Dermis blood vessel endothelial cell (primary cell): Measurements from ENCODE around the gene PHACTR1. TPM values are rescaled to one million over a fixed set of nuclear protein-coding genes. Genes with fewer than 3 reads are reported as not detected.
"Not testable (repeated sequence)": the region's sequence is repeated elsewhere in the genome, so short reads cannot be mapped to it uniquely, and the experiment has no call there.

Experiments
- DNase-seq: peaks from one replicate; pipeline ENCODE4 v3.0.0; 2010
- total RNA-seq: library from RNA; depleted of rRNA; stranded (reverse); fragments of >200 nt; gene quantifications from 2 replicates; pipeline ENCODE4 v1.2.3, GENCODE V29; 2014

PHACTR1 gene
- total RNA-seq, 1 donor from 2014 or later = 2.4 TPM

DNA sequence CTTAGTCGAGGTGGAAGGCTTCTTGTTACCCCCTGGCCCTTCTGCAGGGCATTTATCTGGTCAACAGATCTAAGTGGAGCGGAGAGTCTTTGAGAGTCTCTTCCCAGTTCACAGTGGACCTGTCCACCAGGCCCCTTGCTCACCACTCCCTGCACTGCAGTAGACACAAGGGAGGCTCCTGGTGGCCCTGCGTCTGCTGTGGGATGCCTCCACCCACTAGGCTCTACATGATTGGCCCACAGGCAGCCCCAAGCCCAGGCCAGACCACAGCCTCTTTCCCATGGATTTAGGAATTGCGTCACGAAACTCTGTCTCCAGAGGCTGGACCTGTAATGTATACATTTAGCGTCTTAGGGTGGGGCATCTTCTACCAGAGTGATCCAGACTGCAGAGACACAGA is 583.4 kb downstream of the PHACTR1 start:
- DNase-seq = no peak

DNA sequence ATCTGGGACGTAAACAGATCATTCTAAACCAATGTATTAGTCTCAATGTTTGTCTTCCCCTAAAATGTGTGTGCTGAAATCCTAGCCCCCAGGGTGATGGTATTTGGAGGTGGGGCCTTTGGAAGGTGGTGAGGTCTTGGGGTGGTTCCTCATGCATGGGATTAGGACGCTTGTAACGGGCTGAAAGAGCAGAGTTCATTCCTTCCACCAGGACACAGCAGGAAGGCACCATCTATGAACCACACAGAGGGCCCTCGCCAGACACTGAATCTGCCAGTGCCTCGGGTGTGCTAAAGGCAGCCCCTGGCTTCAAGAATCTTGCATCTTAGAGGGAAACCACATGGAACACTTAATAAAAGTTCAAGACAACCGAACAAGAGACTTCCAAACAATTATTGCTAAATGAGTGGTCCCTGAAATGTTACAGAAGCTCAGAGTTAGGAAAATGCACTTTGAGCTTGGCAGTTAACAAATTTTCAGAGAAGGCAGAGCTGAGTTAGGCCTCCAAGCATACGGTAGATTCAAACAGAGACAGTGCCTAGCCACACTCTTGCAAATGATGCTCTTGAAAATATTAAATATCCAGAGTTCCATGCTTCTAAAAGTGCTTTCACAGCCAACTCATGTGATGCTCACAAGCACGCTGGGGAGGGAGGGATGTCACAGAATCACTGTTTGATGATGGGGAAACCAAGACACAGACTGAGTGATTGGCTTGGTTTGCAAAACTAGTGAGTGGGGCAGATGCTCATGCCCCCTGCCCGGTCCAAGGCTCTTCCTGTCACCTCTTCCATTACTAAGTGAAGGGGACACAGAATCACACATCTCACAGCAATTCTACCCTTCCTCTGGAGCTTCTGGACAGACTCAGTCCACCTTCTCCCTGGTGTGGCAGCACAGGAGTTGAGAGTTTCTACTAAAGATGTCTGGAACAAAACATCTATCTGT is 584.4 kb downstream of the PHACTR1 start:
- DNase-seq = no peak

DNA sequence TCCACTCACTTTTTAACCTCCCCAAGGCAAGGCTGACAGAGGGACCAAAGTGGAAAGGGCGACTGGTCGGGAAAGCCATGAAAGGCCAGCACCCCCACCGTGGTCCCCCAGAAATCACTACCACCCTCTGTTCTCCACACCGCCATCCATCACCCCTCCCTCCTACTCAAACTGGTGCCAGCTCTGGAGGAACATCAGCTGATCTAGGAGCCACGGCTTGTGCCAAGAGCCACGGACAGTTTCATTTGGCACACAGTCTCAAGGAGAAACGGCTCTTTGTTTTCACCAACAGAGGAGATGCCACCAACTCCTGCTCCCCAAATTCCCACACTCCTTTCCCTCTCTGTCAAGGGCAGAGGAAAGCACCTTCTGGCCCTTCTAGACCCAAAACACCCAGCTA is 585.7 kb downstream of the PHACTR1 start:
- peak; percentile 30 for DNase-seq

DNA sequence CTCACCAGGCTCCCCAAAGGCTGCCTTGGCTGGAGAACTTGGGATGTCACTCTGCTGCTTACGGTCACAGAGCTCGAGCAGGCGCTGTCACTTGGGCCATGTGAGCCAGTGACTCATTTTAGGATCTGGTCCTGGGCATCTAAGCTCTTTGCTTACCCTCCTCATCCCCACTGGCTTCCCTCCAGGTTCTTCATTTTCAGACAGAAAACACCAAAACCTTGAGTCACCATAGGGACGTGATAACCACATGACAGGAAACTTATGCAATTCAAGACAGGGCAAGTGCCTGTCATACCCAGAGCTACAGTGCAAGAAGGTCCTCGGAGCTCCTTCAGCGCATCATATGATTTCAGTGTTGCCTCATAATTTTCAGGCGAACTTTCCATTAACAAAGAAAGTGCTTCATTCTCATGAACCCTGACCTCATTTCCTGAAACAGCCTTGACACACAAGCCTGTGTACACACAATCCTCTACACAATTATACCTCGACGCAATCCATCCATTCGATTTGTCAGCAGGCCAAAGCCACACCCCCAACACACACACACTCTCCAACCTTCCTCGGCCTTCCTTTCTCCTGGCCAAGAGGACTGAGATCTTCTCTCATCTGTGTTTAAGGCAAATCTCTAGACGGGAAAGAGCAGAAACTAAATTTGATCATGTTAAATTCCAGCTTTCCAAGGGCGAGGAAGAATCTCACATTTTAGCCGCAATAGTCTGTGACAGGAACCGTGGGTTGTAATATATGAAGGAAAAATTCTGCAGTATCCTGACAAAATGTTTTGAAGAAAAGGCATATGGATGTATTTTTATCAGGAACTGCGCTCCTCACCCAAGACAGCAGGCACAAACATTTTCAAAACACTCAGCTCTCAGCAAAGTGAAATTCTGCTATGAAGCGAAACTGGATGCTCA is 586.4 kb downstream of the PHACTR1 start:
- DNase-seq = peak; percentile 94

DNA sequence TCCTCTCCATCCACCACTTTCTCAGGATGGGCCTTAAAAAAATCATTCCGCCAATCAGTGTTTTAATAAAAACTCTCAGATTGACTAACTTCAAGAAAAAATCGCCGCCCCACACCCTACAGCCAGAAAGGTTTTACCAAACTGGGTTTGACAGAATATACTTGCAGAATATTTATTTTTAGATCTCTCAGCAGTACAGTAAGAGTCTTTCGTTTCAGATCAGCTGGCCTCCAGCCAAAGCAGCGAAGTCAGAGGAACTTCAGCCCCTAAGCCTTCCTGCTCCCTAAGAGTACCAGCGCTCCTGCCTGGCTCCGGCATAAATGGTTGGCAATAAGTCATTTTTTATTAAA is 587.1 kb downstream of the PHACTR1 start:
- peak; percentile 83 for DNase-seq

DNA sequence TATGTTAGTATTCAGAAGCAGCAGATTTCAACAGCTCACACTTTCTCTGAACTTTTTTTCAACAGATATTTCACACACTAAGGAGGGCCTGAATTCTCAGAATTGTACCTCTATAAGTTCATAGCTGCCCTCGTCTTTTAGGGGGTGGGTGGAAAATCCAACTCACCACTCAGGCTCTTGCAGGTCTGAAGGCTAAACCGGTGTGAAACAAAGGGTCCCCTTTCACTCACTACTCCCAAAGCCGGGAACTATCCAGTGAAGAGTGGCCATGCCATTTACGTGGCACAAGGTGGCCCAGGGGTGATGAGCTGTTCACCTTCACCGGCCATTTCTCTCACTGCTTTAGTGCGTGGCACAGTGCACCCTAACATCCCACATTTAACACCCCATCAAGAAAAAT is 587.5 kb downstream of the PHACTR1 start:
- peak; percentile 16 for DNase-seq

DNA sequence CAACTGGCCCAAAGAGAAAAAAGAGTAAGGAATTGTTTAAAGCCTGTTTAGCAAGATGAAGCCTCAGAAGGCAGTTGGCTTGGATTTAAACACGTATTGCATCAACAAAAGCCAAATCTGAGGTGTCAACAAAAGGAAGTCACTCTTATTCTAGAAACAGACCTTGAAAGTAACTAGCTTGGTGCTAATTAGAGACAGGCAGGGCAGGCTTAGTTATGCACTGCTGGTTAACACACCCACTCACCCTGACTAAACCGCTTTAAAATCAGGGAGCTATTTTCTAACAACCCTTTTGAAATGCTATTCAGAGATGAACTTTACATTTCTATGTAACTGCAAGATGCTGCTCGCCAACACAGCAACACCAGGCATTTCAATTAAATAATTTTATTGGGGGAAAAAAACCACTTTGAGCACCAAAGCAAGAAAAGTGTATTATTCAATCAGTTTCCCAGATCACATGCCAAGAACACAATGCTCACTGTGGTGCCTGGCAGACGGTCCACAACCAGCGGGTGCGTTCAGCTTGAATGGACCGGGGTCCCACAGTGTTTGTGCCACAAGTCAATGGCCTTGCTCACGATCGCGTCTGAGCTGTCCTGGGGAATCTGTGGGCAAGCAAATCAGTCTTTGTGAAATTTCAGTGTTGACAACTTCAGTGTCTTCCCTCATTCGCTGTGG is 588.2 kb downstream of the PHACTR1 start:
- DNase-seq = no peak

DNA sequence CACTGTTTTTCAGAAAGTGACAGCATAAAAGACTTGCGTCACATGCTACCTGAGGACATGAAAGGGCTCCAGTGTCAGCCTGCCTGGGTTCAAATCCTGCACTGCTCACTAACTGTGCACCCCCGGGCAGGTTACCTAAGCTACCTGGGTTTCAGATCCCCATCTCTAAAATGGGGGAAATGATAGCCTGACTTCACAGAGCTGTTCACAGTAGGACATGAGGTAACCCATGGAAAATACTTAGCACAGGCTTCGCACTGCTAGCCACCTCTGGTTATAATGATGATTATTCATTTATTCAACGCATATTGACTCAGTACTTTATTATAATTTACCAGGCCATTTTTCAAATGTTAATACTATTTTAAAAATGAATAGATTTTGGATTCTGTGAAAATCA is 588.7 kb downstream of the PHACTR1 start:
- DNase-seq = no peak

DNA sequence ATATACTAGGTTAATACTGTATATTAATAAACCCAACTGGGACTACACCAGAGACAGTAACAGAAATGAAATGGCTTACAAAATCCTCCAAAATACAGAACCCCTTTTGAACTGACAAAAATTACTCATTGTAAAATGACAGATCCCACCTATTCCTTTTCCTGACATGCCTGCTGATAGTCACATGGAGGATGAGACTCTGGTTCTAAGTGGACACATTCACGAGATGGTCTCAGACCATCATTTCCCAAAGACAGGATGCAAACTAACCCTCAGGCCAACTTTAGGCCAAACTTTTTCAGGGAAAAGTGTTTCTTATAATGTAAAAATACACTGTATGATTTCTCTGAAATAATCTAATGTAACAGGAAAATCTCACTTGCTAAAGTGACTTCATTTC is 589.2 kb downstream of the PHACTR1 start:
- DNase-seq = no peak

DNA sequence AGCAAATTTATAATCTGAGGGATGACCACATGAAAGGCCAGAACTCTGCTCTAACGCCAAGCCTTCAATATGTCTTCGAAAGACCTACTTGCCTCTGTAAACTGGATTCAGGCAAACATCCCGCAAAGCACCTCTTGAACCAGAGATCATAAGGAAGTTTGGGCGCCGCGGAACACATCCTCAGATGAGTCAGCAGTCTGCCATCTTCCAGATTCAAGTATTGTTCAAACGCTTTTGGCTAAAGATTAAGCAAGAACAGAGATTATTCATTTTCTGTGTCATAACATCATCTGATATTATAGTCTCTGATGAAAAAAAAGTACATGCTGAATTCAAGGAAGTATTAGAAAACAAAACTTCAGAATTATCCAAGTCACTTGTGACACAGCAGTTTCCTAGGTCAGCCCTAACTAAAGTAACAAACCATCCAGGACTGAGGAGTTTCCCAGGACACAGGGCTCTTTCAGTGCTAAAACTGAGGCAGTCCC is 591.0 kb downstream of the PHACTR1 start:
- DNase-seq = peak; percentile 85

DNA sequence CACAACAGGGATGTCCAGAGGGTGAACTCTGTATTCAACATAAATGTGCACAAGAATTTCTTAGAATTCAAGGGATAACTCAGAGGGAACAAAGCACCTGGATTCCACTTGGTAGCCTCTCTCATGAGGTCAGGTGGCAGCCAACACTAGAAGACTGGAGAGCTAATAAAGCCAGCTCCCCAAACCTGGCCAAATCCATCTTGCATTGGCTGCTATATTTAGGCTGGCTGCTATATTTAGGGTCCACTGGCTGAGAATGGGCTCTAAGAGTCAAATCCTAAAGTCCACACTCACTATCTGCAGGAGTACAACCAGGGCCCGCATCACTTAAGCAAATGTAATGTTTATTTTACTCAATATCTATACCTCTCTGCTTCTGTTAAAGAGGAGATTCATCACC is 591.8 kb downstream of the PHACTR1 start:
- no peak for DNase-seq

DNA sequence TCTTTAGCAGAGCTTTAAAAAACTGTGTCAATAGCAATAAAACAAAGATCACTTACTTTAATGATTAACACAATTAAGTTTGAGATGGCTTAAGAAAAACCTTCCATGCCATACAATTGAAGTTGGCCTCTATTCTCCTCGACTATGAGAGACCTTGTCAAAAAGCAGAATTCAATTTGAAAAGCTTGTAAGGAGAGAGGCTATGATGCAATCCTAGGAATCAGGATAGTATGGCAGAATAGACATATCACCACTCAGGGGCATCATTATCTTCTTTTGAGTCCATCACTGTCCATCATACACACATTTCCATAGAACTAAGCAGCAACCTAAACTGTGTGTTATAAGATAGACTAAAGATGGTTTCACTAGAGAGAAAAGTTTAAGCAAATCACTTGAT is 594.6 kb downstream of the PHACTR1 start:
- DNase-seq = no peak

DNA sequence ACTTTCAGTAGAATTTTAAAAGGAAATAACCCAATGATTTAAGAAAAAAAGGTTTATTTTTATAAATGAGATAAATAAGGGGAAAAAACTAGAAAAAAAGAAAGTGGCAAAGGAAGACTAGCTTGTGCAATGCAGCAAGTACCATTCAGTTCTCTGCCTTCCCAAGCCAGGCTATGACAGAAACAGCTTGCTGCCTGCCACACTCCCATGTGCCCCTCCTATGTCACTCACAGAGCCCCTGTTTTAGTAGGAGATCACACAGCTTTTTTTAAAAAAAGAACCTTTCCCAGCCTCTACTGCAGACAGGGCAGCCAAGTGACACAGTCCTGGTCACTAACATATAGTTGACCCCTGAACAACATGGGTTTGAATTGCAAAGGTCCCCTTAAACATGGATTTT is 598.2 kb downstream of the PHACTR1 start:
- no peak for DNase-seq

DNA sequence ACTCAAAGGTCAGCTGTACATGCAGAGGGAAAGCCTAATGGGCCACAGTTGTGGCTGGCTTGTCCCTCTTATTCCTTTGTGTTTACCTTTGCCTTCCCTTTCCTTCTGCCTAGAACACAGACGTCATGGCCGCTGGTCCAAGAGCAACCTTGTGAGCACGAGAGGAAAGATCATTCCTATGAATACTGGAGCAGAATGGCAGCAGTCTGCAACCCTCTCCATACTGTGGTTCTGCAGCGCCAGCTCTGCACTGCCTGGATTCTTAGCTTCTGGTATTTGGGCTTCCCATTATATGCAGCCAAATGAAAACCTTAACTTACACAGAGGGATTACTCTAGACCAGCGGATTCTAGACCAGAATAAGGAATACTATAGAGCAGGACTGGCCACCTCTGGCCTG is 599.3 kb downstream of the PHACTR1 start:
- no peak for DNase-seq

DNA sequence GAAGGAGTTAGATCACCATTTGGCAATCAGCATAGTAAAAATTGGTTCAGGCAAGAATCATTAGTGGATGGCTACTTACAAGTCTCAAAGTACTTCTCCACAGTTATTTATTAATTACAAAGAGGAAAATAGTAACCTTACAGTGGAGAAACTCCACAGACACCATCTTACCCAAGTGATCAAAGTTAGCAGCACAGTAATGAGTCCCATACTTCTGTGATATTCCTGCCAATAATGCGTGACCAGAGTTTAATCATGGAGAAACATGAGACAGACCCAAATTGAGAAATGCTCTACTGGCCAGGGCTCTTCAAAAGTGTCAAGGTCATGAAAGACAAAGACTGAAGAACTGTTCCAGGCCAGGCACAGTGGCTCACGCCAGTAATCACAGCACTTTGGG is 602.3 kb downstream of the PHACTR1 start:
- DNase-seq = no peak

DNA sequence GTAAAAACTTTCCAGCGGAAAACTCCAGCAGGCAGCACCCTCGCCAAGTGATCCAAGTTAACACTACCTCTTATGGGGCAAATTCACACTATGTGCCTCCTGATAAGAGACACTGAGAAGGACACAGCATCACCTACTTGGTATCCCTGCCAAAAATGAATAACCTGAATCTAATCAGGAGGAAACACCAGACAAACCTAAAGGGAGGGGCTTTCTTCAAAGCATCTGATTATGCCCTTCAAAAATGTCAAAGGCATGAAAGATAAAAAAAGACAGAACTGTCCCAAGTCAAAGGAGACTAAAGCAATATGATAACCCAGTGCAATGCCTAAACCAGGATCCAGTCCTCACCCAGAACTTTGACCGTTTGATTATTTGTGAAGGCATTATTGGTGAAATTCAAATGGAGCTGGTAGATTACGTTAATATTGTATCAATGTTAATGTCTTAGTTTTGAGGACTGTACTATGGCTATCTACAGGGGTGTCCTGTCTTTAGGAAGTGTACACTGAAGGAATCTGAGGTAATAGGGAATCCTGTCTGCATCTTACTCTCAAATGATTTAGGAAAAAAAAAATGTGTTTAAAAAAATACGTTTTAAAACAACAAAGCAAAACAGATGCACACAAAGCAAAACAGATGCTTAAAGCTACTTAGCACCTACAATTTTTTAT is 603.5 kb downstream of the PHACTR1 start:
- DNase-seq = no peak

DNA sequence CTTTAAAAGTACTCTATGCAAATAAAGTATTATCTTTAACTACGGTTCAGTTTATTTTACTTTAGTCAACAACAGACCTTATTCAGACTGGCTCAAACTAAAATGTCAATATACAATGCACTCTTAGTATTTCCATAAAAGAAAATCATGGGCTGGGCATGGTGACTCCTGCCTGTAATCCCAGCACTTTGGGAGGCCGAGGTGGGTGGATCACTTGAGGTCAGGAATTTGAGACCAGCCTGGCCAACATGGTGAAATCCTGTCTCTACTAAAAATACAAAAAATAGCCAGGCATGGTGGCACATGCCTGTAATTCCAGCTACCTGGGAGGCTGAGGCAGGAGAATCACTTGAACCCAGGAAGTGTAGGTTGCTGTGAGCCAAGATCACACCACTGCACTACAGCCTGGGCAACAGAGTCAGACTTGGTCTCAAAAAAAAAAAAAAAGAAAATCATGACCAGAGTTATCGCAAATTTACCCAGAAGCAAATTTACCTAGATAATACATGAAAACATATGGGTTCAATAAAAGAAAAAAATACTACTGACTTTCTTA is 609.5 kb downstream of the PHACTR1 start:
- not testable (repeated sequence) for DNase-seq

DNA sequence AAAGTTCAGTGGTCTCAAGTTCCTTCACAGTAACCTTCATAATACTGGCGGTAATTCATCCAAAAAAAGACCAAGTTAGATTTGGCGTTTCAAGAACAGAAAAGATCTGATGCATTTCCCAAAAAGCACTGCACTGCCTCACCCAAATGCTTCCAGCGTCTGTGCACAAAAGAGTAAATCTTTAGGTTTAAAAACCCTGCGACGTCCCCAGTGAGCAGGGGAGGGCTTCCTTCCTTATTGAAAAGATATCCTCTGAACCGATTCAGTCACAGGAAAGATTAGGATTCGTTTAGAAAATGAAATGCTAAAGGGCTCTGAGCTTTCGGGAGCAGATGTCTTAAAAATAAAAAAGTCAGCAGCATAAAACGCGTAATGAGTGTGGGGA is 611.1 kb downstream of the PHACTR1 start:
- DNase-seq = no peak

DNA sequence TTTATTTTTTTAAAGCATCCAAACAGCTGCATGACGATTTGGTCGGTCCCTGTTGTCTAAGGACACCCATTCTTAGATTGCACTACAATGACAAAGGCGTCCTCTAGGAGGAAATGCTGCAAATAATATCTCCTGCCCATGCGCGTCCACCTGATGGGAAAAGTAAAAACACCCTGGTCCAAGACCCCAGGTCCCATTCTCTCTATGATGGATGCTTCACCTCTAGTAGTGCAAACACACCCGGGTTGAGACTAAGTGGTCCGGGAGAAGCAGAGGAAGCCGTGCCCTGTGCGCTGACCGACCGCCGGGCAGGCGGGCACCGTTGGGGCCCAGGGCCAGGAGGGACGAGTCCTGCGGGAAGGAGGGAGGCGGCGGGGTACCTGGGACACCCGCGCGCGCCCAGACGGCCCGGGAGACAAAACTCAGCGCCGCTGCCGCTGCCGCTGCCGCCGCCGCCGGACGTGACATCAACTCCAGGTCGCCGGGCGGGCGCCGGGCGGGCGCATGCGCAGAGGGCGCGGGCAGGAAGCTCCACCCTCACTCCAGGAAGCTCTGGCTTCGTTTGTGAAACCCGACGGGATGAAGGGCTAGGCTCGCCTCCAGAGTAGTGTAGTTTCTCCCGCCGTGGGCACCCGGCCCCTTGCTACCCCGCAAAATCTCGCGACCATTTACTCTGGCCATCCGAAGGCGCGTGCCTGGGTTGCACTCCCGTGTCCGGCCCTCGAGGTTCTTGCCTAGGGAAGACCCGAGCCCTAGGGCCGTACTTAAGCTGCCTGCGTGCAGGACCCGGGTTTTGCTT is 611.7 kb downstream of the PHACTR1 start, which contains the start of gene TBC1D7:
Gene TBC1D7 (minus strand): TSS at position 462 of the 799 bp plus-strand sequence. CDS start 1,639 bp downstream, outside the sequence.
- peak; percentile 96 for DNase-seq

DNA sequence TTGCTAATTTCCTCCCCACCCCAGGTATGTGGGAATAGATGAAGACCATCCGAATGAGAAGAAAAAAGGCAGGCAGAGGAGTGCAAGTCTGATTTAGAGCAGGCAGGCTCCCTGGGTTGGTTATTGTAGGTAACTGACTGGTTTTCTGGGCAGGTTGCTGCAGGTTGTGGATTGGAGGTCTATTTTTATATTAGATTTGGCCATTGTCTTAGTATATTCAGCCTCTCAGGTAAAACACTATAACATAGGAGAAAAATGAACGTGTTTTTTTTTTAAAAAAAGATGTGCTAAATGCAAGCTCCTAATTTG is 612.3 kb downstream of the PHACTR1 start:
- no peak for DNase-seq
